C1 segment of cervical spinal cord (tissue), 14 donors: Measurements from ENCODE around the gene DTHD1.
A peak's percentile ranks its signal among the peaks of the same experiment; 100 is the strongest.

Experiments
- DNase-seq, 14 donors: peaks; one replicate each; lab custom pipeline; 2025; lab: John Stamatoyannopoulos, UW

DTHD1 gene

DNA sequence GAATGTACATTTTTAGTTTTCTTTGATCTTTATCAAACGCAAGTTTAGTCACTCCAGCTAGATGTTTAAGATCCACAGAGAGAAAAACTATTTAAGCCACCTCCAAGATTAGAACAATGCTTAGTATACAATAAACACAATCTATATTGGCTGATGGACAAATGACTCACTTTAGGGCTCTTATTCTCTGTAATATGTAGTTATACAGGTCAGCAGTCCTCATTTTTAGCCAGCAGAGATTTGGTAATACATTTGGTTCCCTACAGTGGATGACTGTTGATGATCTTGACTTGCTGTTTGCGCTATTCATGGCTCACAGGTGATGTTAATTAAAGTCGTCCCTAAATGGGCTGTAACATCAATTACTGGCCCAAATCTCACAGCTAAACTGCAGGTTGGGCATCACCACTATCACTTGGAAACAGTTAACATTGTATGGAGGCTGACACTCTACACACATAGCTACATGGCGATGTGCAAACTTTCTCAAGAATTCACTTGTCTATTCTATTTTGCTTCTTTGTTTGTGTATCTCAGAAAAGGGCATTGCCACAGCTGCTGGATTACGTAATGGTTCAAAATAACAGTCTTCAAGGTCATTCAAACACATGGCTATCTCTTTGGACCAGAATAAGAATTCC lies 11.8 kb upstream of the DTHD1 start:
- DNase-seq: no peak

GRCh38 chr4:36273276-36273675 lies 8.1 kb upstream of the DTHD1 start:
- DNase-seq: no peak

DNA sequence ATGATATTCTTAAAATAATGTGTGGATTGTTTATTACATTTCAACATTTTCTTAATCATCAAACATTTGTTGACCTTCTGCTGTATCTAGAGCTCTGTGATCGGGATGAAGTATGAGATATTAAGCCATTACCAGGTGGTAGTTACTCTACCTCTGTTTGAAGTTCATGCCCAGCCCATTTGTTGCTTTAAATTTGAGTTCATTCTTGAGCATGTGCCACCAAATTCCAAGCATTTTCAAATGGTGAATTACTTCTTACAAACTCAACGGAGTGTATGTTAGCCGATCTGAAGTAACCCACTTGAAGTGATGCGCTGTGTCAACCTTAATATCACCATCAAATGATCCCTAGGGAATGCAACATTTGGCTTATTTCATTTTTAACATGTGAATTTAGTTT lies 7.3 kb upstream of the DTHD1 start:
- no peak for DNase-seq

GRCh38 chr4:36277533-36277932 lies 3.9 kb upstream of the DTHD1 start:
- no peak for DNase-seq

DNA sequence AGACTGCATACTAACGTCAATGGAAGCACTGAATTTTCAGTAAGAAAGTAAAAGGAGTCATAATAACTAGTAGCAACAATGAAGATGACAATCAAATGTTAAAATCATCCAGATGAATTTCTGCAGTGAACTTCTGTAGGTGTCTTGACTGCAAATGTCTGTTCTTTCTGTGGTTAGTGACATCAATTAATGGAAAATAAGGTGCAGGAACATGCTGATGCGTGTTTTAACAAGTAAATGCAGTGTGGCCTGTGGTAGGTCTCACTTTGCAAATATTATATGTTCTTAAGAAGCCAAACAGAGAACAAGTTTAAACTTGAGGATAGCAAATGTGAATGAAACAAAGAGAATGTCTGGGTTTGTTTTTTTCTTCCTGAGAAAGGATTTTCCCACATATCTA lies 2.6 kb upstream of the DTHD1 start:
- no peak for DNase-seq

GRCh38 chr4:36280555-36280954 lies 861 bp upstream of the DTHD1 start:
- peak in 3 of 14 donors; percentile 31 to 39 (median 32) for DNase-seq

GRCh38 chr4:36282503-36283030 lies 1.2 kb downstream of the DTHD1 start:
- no peak for DNase-seq

- peak in 1 of 14 donors; percentile 13 for DNase-seq
Observed at GRCh38 chr4:36283912-36284465, 2.6 kb downstream of the DTHD1 start.

DNA sequence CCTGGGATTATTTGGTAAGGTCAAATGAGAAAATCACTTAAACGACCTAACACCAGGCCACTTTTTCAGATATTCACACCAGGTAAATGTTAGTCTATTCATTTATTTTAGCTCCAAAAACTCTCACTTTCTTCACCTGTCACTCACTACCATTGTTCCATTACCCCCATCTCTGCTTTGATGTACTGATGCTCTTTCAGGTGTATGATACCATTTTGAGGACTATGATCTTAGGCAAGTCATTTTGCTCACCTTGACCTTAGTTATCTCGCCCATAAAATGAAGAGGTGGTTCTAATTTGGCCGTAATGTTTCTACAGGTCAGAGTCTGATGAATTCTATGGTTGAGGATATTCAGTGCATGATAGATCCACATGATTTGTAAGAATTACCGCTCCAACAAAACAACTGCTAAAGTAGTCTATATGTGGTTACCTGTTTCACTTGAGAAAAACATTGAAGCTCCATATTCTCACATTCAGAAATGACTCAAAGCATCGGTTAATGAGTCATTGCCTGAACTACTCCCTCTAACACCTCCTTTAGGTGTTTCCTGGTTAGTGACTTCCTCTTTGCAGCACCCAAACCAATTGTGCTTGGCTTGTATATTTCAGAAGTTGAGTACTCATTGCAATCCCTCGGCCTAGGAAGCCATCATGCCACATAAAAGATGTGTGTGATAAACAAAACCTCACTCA lies 4.5 kb downstream of the DTHD1 start:
- no peak for DNase-seq

GRCh38 chr4:36286481-36286871 lies 5.1 kb downstream of the DTHD1 start:
- no peak for DNase-seq

- DNase-seq: no peak
Observed at GRCh38 chr4:36288731-36289426, 7.5 kb downstream of the DTHD1 start.

GRCh38 chr4:36290641-36291040 lies 9.2 kb downstream of the DTHD1 start:
- no peak for DNase-seq

GRCh38 chr4:36292556-36293188 lies 11.3 kb downstream of the DTHD1 start:
- DNase-seq: peak in 1 of 14 donors; percentile 10

GRCh38 chr4:36301127-36301526 lies 19.7 kb downstream of the DTHD1 start:
- DNase-seq: no peak

DNA sequence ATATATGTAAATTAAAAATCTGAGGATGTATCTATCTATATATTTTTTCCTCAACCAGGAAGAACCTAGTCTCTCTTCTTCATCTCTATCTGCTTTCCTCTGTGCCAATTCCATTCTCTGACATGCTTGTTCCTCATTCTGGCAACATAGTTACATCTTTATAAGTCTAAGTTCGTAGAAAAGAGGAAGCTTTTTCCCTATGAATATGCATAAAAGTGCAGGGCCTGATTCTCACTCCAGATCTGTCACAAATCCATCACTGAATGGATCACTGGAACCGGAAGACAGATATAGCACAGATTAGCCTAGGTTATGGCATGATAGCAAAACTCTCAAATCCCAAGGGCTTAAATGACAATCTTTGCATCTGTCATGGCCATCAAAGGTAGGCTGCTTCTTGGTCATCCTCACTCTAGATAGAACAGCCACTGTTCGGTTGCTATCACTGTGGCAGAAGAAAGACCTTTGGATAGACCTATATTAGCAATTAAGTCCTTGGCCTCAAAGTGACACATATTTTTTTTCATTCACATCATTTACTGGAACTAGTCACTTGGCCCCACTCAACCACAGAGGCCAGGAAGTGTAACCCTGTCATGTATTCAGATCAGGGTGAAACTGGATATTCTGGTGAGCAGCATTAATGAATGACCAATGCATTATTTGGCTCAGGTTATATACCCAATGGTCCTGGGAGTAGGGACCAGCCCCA lies 22.2 kb downstream of the DTHD1 start:
- DNase-seq: no peak

- DNase-seq: no peak
Observed at GRCh38 chr4:36304138-36304681, 22.8 kb downstream of the DTHD1 start.

- no peak for DNase-seq
Observed at GRCh38 chr4:36308150-36308549, 26.7 kb downstream of the DTHD1 start.

DNA sequence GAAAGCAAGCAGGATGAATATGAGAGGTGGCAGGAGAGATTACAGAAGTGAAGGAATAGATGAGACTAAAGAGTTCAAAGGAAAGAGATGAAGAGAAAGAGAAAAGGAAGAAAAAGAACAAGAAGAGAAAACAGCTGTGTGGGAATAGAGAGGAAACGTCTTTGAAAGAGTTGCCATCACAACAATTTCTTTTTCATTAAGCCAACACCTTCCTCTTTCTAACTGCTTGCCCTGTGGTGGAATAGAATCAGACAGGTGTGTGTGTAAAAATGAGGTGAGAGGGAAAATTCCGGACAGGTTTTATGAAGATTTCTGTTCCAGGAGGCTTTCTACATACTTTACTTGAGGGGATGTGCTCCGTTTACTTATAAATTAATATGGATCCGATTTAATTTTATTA lies 28.8 kb downstream of the DTHD1 start:
- no peak for DNase-seq

DNA sequence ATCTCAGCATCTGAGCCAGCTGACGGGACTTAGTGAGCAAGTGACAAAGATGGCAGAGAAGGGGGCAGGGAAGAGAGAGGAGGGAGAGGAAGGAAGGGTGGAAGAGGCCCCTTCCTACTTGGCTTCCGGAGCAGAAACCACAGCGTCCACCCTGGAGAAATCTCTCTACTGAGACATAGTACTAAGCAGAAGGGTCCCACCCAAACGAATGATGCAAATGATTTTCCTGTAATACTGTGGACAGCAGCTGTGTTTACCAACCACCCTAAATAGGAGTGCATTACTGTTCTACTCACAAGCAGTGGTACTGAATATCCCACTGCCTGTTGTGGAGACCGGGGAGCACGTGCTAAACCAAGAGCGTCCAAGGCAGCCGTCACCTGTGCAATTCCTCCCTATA lies 29.4 kb downstream of the DTHD1 start:
- DNase-seq: peak in 1 of 14 donors; percentile 7

GRCh38 chr4:36312511-36312910 lies 31.1 kb downstream of the DTHD1 start:
- no peak for DNase-seq

DNA sequence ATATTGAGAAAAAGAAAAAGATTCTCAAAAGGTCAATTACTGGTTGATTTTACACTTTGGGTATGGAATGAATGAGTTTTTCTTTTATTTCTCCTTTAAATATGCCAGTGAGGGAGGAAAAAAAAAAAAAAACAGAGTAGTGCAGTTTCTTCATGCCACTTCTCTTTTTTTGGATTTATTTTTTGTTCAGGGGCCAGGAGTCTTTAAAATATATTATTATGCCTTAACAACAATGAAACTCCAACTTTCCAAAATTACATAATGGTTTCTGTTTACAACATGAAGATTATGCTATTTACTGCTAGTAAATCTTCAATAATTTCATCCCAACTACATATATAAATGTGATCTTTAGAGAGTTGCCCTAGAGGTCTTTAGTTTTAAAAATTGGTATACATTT lies 31.9 kb downstream of the DTHD1 start:
- DNase-seq: no peak
